Stimulated activated naive CD8-positive, alpha-beta T cell treated with anti-CD3 and anti-CD28 coated beads, Interleukin-15, Interleukin-2, amounts not matched to agents 100 ng/mL and 50 ng/mL, for 24 hours (primary cell): Measurements from ENCODE around the gene MRNIP.
"Not testable (repeated sequence)": the region's sequence is repeated elsewhere in the genome, so short reads cannot be mapped to it uniquely, and the experiment has no call there.

Experiments
- H3K27ac Mint-ChIP-seq: one replicate; pipeline ENCODE4 v1.8.0; 2021; ENCODE audit warnings: mild to moderate bottlenecking, mixed read lengths
- H3K27me3 Mint-ChIP-seq: one replicate; pipeline ENCODE4 v1.8.0; 2021; ENCODE audit warnings: mixed read lengths
- H3K36me3 Mint-ChIP-seq: one replicate; pipeline ENCODE4 v1.8.0; 2021; ENCODE audit warnings: low read depth, mixed read lengths
- H3K4me1 Mint-ChIP-seq: one replicate; pipeline ENCODE4 v1.8.0; 2021; ENCODE audit warnings: low read depth, mixed read lengths
- H3K4me3 Mint-ChIP-seq: one replicate; pipeline ENCODE4 v1.8.0; 2021; ENCODE audit warnings: mild to moderate bottlenecking, mixed read lengths
- H3K9me3 Mint-ChIP-seq: one replicate; pipeline ENCODE4 v1.8.0; 2021; ENCODE audit warnings: mixed read lengths

MRNIP gene

GRCh38 chr5:179795863-179796833, 62.5 kb downstream of the MRNIP start:
- Mint-ChIP-seq H3K4me3 (peak overlapping the region; percentile 55), H3K27me3 (no peaks in the 10 kb centered on the region), H3K27ac (no peak overlapping the region), H3K36me3 (peaks cover 18% of the 10 kb centered on the region), H3K9me3 (no peaks in the 10 kb centered on the region), H3K4me1 (peaks cover 26% of the 10 kb centered on the region)

GRCh38 chr5:179795049-179795862, 63.4 kb downstream of the MRNIP start:
- Mint-ChIP-seq H3K4me3 (peak overlapping the region; percentile 55), H3K4me1 (peaks cover 26% of the 10 kb centered on the region), H3K27me3 (no peaks in the 10 kb centered on the region), H3K27ac (no peak overlapping the region), H3K36me3 (peaks cover 18% of the 10 kb centered on the region), H3K9me3 (no peaks in the 10 kb centered on the region)

DNA sequence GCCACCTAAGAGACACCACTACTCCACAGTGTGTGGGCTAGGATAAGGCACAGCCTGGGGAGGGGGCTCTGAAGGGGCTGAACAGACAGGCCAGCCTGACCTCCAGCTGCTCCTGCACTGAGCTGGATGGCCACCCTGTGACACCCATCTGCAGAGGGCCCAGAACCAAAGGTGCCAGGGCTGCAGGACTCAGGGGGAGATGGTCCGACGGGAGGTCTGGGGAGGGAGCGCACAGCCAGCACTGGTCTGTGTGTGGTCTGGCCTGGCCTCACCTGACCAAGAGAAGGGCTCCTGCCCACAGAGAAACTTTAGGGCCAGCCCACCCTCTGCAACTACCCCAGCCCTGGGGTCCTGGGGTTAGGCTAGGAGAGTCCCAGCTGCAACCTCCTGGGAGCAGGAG, 64.0 kb downstream of the MRNIP start:
- Mint-ChIP-seq H3K27ac (no peak overlapping the region), H3K27me3 (no peaks in the 10 kb centered on the region), H3K4me3 (peak overlapping the region; percentile 55), H3K36me3 (peaks cover 13% of the 10 kb centered on the region), H3K4me1 (peaks cover 26% of the 10 kb centered on the region), H3K9me3 (no peaks in the 10 kb centered on the region)

- no peaks in the 10 kb centered on the region for H3K27me3 Mint-ChIP-seq
- peaks cover 9% of the 10 kb centered on the region for H3K36me3 Mint-ChIP-seq
- H3K4me1 Mint-ChIP-seq = peaks cover 26% of the 10 kb centered on the region
- H3K27ac Mint-ChIP-seq = no peak overlapping the region
- H3K4me3 Mint-ChIP-seq = no peak overlapping the region
- no peaks in the 10 kb centered on the region for H3K9me3 Mint-ChIP-seq
These were observed 64.4 kb downstream of the MRNIP start for GRCh38 chr5:179794171-179794570.

DNA sequence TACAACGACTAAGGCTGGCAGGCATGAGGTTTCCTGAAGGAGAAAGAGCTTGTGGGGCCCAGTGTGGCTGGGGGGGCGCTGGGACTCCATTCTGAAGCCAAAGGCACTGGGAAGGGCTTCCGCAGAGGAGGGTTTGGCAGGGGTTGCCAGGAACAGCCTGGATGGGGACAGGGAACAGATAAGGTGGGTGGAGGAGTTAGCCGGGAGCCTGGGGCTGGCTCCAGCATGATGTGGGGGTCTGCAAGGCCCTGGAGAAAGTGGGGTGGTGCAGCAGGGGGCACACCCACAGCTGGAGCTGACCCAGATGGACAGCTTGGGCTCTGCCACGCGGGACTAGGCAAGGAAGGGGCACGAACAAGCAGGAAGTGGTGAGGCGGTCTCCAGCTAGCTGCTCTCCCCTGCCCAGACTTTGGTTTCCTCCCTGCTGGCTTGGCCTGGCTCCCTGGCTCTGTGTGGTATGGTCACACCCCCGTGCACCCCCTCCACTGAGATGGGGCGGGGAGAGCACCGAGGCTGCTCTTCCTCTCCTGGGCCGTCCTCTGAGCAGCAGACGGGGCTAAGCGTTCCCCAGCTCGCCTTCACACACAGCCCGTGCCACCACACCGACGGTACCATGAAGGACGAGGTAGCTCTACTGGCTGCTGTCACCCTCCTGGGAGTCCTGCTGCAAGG, 65.0 kb downstream of the MRNIP start, which contains the start of gene LTC4S:
TSS of gene LTC4S (plus strand) at position 519 of the 672 bp plus-strand sequence. CDS start at position 614, 95 bp downstream.
- Mint-ChIP-seq H3K4me1 (peaks cover 26% of the 10 kb centered on the region), H3K36me3 (peaks cover 5% of the 10 kb centered on the region), H3K9me3 (no peaks in the 10 kb centered on the region), H3K4me3 (peak within 1 kb of the TSS; percentile 55), H3K27ac (no peak within 1 kb of the TSS), H3K27me3 (no peaks in the 10 kb centered on the region)

- Mint-ChIP-seq H3K27ac (no peak overlapping the region), H3K9me3 (no peaks in the 10 kb centered on the region), H3K4me1 (peaks cover 26% of the 10 kb centered on the region), H3K36me3 (peaks cover 5% of the 10 kb centered on the region), H3K4me3 (no peak overlapping the region), H3K27me3 (no peaks in the 10 kb centered on the region)
These were observed 65.8 kb downstream of the MRNIP start for GRCh38 chr5:179792612-179793467.

- H3K27ac Mint-ChIP-seq = no peak overlapping the region
- peaks cover 4% of the 10 kb centered on the region for H3K36me3 Mint-ChIP-seq
- no peak overlapping the region for H3K4me3 Mint-ChIP-seq
- peaks cover 26% of the 10 kb centered on the region for H3K4me1 Mint-ChIP-seq
- no peaks in the 10 kb centered on the region for H3K27me3 Mint-ChIP-seq
- no peaks in the 10 kb centered on the region for H3K9me3 Mint-ChIP-seq
These were observed 66.6 kb downstream of the MRNIP start for GRCh38 chr5:179791881-179792611.

- H3K4me1 Mint-ChIP-seq = peaks cover 13% of the 10 kb centered on the region
- not testable (repeated sequence) for H3K36me3 Mint-ChIP-seq, H3K27me3 Mint-ChIP-seq, H3K4me3 Mint-ChIP-seq, H3K9me3 Mint-ChIP-seq, H3K27ac Mint-ChIP-seq
These were observed 69.3 kb downstream of the MRNIP start for GRCh38 chr5:179789278-179789677.

- no peak overlapping the region for H3K27ac Mint-ChIP-seq
- H3K4me3 Mint-ChIP-seq = no peak overlapping the region
- H3K36me3 Mint-ChIP-seq = no peaks in the 10 kb centered on the region
- H3K9me3 Mint-ChIP-seq = no peaks in the 10 kb centered on the region
- H3K4me1 Mint-ChIP-seq = peaks cover 4% of the 10 kb centered on the region
- H3K27me3 Mint-ChIP-seq = no peaks in the 10 kb centered on the region
These were observed 70.3 kb downstream of the MRNIP start for GRCh38 chr5:179788193-179788854.
